HL-60 (cell line): ENCODE data around the gene KHNYN.

ENCODE experiments used
- POLR2AphosphoS5 ChIP-seq: IDR thresholded peaks from 2 replicates; pipeline ENCODE4 v1.6.1; 2012; ENCODE audit warnings: low read depth
- TF ChIP-seq, protein P1 (sequence below): IDR thresholded peaks from one replicate; pipeline ENCODE4 v1.5.1; 2011; ENCODE audit warnings: low read length, control low read depth, inconsistent platforms; ENCODE audit not compliant: insufficient read depth

DNA sequence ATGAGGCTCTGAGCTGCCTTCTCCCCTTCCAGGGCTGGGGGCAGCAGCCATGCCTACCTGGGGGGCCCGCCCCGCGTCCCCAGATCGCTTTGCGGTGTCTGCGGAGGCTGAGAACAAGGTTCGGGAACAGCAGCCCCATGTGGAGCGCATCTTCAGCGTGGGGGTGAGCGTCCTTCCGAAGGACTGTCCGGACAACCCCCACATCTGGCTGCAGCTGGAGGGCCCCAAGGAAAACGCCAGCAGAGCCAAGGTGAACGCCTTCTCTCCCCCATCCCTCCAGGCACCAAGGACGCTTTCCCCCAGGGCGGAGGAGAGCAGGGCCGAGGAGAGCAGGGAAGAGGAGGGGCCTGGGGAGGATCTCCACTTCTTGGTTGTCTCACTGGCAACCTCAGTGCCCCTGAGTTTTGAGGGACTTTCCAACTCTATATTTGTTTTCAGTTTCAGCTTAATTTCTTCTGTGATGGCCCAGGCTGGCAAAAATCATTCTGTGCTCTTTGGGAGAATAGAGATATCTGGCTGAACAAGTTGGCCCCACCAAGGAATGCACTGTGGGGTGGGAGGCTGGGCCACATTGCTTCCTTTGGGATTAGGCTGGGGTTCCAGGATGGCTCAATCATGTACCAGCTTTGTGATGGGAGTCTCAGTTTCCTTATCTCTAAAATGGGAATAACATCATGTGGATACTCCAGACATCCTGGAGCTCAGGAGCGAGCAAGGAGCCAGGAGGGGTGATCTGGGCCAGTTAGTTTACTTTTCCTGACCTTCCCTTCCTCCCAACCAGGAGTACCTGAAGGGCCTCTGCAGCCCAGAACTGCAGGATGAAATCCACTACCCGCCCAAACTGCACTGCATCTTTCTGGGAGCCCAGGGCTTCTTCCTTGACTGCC is 1.2 kb downstream of the KHNYN start:
- TF ChIP-seq, protein P1, sequence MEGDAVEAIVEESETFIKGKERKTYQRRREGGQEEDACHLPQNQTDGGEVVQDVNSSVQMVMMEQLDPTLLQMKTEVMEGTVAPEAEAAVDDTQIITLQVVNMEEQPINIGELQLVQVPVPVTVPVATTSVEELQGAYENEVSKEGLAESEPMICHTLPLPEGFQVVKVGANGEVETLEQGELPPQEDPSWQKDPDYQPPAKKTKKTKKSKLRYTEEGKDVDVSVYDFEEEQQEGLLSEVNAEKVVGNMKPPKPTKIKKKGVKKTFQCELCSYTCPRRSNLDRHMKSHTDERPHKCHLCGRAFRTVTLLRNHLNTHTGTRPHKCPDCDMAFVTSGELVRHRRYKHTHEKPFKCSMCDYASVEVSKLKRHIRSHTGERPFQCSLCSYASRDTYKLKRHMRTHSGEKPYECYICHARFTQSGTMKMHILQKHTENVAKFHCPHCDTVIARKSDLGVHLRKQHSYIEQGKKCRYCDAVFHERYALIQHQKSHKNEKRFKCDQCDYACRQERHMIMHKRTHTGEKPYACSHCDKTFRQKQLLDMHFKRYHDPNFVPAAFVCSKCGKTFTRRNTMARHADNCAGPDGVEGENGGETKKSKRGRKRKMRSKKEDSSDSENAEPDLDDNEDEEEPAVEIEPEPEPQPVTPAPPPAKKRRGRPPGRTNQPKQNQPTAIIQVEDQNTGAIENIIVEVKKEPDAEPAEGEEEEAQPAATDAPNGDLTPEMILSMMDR, result no peak
- TF ChIP-seq POLR2AphosphoS5, result no peak
